GM19395 (cell line): ENCODE results near the gene DYNLT3.
A peak's percentile ranks its signal among the peaks of the same experiment; 100 is the strongest.

Experiments
- ATAC-seq: cut with Tn5 transposase; IDR thresholded peaks from one replicate; pipeline ENCODE4 v1.9.1; 2021; ENCODE audit warnings: mild to moderate bottlenecking, moderate library complexity; ENCODE audit not compliant: unreplicated experiment

Gene DYNLT3, protein sequence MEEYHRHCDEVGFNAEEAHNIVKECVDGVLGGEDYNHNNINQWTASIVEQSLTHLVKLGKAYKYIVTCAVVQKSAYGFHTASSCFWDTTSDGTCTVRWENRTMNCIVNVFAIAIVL

DNA sequence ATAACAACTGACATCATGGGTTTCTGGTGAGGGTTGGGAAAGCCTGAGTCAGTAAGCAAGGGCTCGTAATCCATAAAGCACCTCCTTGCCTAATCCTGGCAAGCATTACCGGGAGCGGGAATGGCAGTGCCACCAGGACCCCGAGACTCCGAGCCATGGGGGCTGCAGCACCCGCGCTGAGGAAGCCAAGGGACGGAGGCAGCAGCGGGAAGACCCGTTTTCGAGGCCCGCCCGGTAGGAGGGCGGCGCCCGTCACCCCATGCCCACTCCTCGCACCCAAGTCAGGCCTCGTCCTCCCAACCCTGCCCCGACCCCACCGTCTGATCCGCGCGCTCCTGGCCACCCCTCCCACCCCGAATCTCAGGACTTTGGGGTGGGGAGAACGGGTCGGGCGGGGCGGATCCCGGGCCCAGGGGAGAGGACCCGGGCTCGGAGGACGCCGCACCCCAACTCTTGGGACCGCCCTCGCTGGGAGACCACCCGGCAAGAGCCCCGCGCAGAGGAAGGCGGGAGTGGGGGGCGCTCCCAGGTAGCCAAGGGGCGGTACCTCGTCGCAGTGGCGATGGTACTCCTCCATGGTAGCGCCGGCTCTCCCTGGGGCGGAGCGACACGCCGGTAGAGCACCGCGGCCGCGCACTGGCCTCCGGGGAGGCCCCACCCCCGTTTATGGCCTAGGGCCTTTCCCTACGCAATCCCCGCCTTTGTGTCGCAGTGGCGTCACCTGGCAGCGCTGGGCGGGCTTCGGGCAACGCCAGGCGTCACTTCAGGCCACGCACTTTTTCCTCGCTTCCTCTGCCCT is at the start of gene DYNLT3:
DYNLT3 (minus strand) TSS at position 638 of the 799 bp plus-strand sequence; CDS start at position 577, 61 bp downstream.
- peak; percentile 98 for ATAC-seq

DNA sequence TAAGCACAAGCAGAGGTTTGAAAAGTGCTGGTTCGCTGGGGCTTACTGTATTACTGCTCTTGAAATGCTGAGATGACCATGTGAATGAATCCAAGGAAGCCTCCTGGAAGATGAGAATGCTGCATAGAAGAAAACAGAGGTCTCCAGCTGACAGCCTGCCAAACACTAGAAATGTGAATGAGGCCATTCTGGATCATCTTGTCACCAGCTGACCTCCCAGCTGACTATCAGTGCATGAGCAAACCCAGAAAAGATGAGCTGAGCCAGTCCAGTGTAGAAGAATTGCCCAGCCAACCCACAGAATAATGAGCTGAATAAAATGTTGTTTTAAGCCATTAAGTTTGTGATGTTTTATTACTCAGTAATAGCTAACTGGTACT is 49.1 kb upstream of the DYNLT3 start:
- ATAC-seq = no peak

DNA sequence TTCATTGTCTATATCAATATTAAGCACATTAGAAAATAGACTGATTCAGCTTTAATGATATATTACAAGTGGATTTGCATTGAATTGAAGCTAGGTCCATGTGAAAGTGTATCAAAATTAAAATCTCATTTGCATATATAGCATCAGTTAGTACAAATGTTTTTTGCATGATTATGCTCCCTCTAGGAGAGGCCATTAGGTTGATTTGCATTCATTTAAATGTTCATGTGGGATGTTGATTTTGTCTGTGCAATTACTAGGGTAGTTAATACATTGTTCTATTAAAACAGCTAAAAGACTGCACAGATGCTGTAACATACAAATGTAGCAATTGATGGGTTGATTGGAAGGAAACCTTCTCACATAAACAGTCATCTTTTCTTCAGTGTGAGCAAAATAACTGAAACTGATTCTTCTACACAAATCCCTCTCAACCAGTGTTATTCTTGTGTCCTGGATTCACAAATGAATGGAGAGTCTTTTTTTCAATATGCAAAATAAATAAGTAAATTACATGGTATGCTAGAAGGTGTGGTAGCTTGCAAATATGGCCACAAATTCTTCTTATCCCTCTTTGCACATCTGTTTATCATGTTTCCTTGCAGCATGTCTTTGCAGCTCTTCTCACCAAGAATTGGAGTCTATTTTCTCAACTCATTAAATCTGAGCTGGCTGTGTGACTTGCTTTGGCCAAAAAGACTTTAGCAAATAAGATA is 48.6 kb upstream of the DYNLT3 start:
- ATAC-seq = no peak

DNA sequence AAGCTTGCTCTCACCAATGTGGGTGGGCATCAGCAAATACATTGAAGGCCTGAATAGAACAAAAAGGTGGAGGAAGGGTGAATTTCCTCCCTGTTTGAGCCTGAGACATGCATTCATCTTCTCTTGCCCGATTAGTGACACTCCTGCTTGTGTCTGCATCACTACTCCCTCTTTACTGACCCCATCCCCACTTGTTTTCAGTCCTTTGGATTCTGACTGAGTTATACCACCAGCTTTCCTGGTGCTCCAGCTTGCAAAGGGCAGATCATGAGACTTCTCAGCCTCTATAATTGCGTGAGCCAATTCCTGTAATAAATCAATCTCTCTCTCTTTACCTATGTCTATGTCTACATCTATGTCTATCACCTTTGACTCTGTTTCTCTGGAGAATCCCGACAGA is 47.4 kb upstream of the DYNLT3 start:
- ATAC-seq = no peak

DNA sequence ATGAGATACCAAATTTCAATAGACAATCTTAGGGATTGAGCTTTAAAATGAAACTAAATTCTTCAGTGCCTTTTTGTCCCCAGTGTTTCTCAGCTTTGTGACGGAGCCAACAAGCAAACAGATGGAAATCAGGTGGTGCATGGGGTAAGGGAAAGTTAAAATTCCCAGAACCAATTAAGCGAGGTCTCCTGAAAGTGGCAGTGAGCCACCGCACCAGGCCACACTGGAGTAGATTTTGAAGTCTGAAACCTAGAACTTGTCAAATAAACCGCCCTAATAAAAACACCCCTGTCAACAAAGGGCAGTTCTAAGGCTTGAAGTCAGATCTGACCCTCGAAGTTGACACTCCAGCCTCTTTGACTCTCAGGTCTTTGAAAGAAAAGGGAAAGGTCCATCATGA is 40.6 kb upstream of the DYNLT3 start:
- no peak for ATAC-seq

DNA sequence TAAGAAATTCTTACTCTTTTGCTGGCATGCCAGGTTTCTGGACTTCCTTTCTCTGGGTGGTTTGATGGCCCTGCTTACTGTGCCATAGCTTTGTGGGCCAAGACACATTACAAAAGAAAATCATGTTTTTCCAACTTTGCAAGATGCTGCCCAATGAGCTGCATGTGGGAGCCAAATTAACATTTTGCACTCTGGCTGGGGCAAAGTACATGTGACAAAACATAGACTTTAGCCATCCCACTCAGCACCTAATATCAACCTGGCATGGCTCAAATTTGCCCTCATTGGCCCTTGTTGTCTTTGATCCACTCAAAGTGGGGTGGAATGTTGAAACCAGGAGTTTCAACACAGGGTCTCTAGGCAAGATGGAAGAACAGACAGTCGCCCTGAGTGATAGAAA is 40.0 kb upstream of the DYNLT3 start:
- no peak for ATAC-seq

GRCh38 chrX:37883196-37883595 is 35.8 kb upstream of the DYNLT3 start:
- ATAC-seq = no peak

DNA sequence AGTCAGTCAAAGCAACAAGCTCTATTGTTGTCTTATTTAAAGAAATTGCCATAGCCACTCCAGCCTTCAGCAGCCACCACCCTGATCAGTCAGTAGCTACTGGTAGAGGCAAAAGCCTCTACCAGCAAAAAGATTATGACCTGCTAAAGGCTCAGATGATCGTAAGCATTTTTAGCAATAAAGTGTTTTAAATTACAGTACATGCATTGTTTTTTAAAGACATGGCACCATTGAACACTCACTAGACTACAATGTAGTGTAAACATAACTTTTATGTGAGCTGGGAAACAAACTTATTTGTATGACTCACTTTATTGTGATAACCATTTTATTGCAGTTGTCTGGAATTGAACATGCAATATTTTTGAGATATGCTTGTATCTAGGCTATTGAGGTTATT is 32.3 kb upstream of the DYNLT3 start:
- ATAC-seq = no peak

DNA sequence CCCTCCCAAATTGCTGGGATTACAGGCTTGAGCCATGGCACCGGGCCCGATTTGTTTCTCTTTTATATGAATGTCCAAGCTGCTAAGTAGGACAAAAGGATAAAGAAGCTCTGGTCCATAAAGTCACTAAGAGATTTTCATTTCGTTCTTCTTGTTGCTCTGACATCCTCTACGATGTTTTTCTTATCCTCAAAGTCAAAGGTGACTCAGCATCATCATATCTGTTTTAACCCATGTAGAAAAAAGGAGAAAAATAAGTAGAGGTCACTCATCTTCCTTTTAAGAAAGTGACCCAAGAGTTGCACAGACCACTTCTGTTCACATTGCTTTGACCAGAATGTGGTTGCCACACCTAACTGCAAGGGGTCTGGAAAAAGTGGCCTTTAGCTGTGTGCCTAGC is 29.3 kb upstream of the DYNLT3 start:
- no peak for ATAC-seq

DNA sequence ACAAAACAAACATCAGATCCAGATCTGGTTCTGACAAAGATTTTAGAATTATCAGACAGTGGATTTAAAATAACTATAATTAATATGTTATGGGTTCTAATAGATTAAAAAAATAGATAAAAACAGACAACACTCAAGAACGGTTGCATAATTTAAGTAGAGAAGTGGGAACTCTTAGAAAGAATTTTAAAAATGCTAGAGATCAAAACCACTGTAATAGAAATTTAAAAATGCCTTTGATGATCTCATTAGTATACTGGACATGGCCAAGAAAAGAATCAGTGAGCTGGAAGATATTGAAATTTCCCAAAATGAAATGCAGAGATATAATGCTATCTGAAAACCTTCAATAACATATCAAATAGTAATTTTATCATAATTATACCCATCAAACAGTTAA is 28.3 kb upstream of the DYNLT3 start:
- ATAC-seq = no peak

DNA sequence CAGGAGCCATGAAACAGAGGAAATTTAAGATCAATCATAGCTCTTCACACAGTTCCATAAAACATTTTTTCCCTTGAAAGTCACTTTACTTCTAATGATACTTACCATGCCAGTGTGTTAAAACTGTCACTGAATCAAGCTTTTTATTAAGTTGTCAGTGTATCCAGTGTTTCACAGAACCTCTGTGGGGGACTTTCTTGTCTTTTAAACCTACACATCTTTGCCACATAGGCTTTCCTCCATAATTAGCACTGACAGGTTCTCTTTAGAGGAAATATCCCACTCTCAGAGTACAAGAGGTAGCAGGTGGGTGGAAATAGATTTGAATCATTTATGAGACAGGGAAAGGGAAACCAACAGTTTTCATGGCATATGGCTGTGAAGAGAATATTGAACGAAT is 25.8 kb upstream of the DYNLT3 start:
- ATAC-seq = no peak

DNA sequence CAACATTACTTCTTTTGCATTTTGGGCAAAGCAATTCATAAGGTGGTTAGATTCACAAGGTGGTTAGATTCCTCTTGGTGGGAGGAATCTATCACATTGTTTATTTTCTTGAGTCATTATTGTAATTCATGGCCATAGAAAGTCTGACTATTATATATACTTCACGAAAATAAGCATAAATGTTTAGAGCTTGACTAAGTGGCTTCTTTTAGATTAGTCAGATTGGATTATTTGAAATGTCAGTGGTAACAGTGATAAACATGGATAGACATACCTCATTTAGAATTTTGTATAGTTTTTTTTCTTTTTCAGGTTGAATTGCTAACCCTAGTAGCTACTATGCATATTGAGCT is 24.9 kb upstream of the DYNLT3 start:
- no peak for ATAC-seq

- no peak for ATAC-seq
Measured at GRCh38 chrX:37871626-37872302, 24.4 kb upstream of the DYNLT3 start.

- ATAC-seq = no peak
Measured at GRCh38 chrX:37867536-37868153, 20.3 kb upstream of the DYNLT3 start.

GRCh38 chrX:37863728-37864127 is 16.4 kb upstream of the DYNLT3 start:
- no peak for ATAC-seq

DNA sequence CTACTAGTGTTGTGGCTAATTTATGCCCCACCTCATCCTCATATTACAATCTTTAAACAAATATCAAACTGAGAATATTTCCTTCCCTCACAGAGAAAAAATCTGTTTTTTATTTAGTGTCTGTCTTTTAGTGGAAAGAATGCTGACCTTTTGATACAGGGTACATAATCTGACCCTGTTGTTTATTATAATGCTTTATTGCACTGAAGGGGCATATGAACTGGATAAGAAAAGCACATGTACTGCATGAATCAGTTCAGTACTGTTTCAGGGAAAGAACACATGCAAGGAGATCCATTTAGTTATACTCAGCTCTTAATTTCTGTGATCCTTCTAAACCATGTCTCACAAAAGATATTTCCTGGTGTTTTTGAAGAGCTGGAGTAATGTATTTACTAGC is 15.5 kb upstream of the DYNLT3 start:
- ATAC-seq = no peak

DNA sequence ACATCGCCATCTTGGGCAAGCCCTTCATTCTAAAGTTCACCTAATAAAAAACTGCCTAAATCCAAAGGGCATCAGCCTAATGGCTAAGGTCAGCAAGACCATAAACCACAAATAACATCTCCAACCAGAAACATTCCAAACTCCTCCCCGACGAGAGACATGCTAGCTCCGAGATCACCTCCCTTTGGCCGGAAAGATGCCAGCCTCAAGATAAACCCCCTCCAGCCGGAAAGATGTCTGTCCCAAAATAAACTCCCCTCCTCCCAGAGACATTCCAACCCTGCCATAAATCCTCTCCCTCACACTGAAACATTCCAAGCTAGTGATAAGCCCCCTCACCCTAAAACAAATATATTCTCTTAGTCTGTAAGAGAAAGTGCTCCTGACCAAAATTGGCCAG is 13.3 kb upstream of the DYNLT3 start:
- no peak for ATAC-seq

- ATAC-seq = no peak
Measured at GRCh38 chrX:37854748-37855147, 7.4 kb upstream of the DYNLT3 start.

- ATAC-seq = no peak
Measured at GRCh38 chrX:37854148-37854547, 6.8 kb upstream of the DYNLT3 start.

GRCh38 chrX:37847733-37848197 is 394 bp upstream of the DYNLT3 start:
- ATAC-seq = peak; percentile 38

GRCh38 chrX:37846558-37846933 is 825 bp downstream of the DYNLT3 start:
- no peak for ATAC-seq
